ENCODE results near the gene GPA33.

The GPA33 gene

GRCh38 chr1:167090314-167090942 is at the start of gene GPA33:
Gene GPA33 (minus strand): TSS chr1:167090377. CDS start chr1:167090287, 90 bp downstream.
- DNase-seq (ENCODE audit: low spot score), result no peak

- no peak for DNase-seq (ENCODE audit: low spot score)
These were observed 48.5 kb upstream of the GPA33 start for GRCh38 chr1:167138703-167139102.

- no peak for DNase-seq (ENCODE audit: low spot score)
These were observed 47.8 kb upstream of the GPA33 start for GRCh38 chr1:167137793-167138510.

- peak; percentile 73 for DNase-seq (ENCODE audit: low spot score)
These were observed 47.2 kb upstream of the GPA33 start for GRCh38 chr1:167137332-167137781.

- DNase-seq (ENCODE audit: low spot score), result no peak
These were observed 46.6 kb upstream of the GPA33 start for GRCh38 chr1:167136806-167137205.

GRCh38 chr1:167136191-167136614 is 46.0 kb upstream of the GPA33 start:
- no peak for DNase-seq (ENCODE audit: low spot score)

- DNase-seq (ENCODE audit: low spot score), result peak; percentile 79
These were observed 45.2 kb upstream of the GPA33 start for GRCh38 chr1:167135281-167135840.

GRCh38 chr1:167132301-167133010 is 42.3 kb upstream of the GPA33 start:
- no peak for DNase-seq (ENCODE audit: low spot score)

- no peak for DNase-seq (ENCODE audit: low spot score)
These were observed 40.8 kb upstream of the GPA33 start for GRCh38 chr1:167130829-167131510.

- DNase-seq (ENCODE audit: low spot score), result no peak
These were observed 38.4 kb upstream of the GPA33 start for GRCh38 chr1:167128261-167129227.

- DNase-seq (ENCODE audit: low spot score), result no peak
These were observed 37.5 kb upstream of the GPA33 start for GRCh38 chr1:167127661-167128060.

- no peak for DNase-seq (ENCODE audit: low spot score)
These were observed 37.1 kb upstream of the GPA33 start for GRCh38 chr1:167127236-167127635.

GRCh38 chr1:167126811-167127210 is 36.6 kb upstream of the GPA33 start:
- DNase-seq (ENCODE audit: low spot score), result no peak

- no peak for DNase-seq (ENCODE audit: low spot score)
These were observed 36.1 kb upstream of the GPA33 start for GRCh38 chr1:167126317-167126716.

GRCh38 chr1:167122568-167122967 is 32.4 kb upstream of the GPA33 start:
- no peak for DNase-seq (ENCODE audit: low spot score)

- DNase-seq (ENCODE audit: low spot score), result no peak
These were observed 31.9 kb upstream of the GPA33 start for GRCh38 chr1:167122121-167122480.

GRCh38 chr1:167121375-167122120 is 31.4 kb upstream of the GPA33 start:
- DNase-seq (ENCODE audit: low spot score), result no peak

- DNase-seq (ENCODE audit: low spot score), result no peak
These were observed 30.7 kb upstream of the GPA33 start for GRCh38 chr1:167120899-167121298.

- no peak for DNase-seq (ENCODE audit: low spot score)
These were observed 29.5 kb upstream of the GPA33 start for GRCh38 chr1:167119696-167120095.

- no peak for DNase-seq (ENCODE audit: low spot score)
These were observed 28.0 kb upstream of the GPA33 start for GRCh38 chr1:167118188-167118587.
